ENCODE results near the gene CORO1C. TPM values are rescaled to one million over a fixed set of nuclear protein-coding genes. Genes with fewer than 3 reads are reported as not detected.

CORO1C gene
- total and polyA plus RNA-seq, 9 of the 15 experiments (the other 6 are each of a cell fraction or from before 2014, with no cell fraction given), result 55.2 to 280 (median 150) TPM

DNA sequence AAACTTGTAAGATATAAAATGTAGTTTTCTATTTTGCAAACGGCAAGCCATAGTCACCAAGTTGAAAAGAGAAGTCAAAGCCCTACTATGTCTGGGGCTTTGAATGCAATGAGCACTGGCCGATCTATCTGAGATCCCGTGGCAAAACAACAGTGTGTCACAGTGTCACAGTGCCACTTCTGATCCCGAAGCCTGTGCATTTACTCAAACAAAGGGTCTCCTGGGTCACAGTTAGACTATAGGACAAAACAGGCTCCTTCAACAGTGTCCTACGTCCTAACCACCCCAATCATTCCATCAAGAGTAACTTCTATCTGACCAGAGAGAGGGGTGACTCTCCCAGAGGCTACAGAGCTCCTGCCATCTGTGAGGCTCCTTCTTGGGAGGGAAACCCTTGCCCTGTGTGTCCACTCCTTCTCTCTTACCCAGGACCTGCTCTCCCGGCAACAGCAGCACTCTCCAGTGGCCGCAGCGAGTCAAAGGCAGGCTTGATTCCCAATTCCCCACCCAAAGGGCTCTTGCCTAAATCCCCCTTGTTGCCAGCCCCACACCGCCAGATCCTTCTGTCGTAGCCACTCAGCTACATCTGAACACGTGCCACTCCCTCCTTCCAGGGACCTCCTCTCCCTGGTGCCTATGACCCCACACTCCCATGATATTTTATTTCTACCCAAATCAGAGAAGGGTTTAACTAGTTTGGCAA lies 83.6 kb downstream of the CORO1C start:
- no peak for DNase-seq (ENCODE audit: extremely low read depth in 1 of 4, low spot score in 3 of 4)
- H3K9ac ChIP-seq (ENCODE audit: insufficient read depth in 1 of 2, low read depth in 2 of 2, low read length in 2 of 2), result no peak overlapping the region
- no TSS peak for BruUV-seq (replicated peaks)
- CTCF ChIA-PET (ENCODE audit: low intra/inter-chr PET ratio), result no interaction called here
- in situ Hi-C loops (cut with MboI), result no loop called here
- POLR2A ChIA-PET, result no interaction called here
- peaks cover 90% of the 10 kb centered on the region for H3K36me3 ChIP-seq (ENCODE audit: control insufficient read depth, insufficient read depth, low read length)
- TF ChIP-seq SUPT5H (IDR thresholded peaks at IDR 0.05) (0 out of 2 replicates have a peak, but pooled peaks have one; percentile 34), AFF1 (IDR thresholded peaks at IDR 0.05; ENCODE audit: low read depth in 1 of 2, partially characterized antibody in 2 of 2) (no peak)
- H3K4me1 ChIP-seq (replicated peaks in 1 of 2; ENCODE audit: control insufficient read depth in 2 of 2, insufficient read depth in 2 of 2, low read length in 2 of 2), result no peaks in the 10 kb centered on the region
- FAIRE-seq, result no peak
- 0 out of 2 replicates have a peak, but pooled peaks cover 2% of the 10 kb centered on the region for H4K20me1 ChIP-seq (replicated peaks; ENCODE audit: control insufficient read depth, insufficient read depth, low read length)
- no peak overlapping the region for H3K27ac ChIP-seq (ENCODE audit: extremely low read depth, low read depth, low read length)
- ATAC-seq, result no peak; the same call in 1 of the 3 replicates
- intact Hi-C loops (cut with micrococcal nuclease), result no loop called here
- H3K27me3 ChIP-seq (ENCODE audit: control insufficient read depth in 2 of 2, insufficient read depth in 2 of 2, low read length in 2 of 2), result no peaks in the 10 kb centered on the region
- H2AFZ ChIP-seq (ENCODE audit: low read depth, low read length), result no peak overlapping the region
- no peaks in the 10 kb centered on the region for H3K79me2 ChIP-seq (ENCODE audit: control insufficient read depth, insufficient read depth, low read length)
- no peaks in the 10 kb centered on the region for H3K9me1 ChIP-seq (ENCODE audit: control insufficient read depth, insufficient read depth, low read length)
- WGBS (ENCODE audit: insufficient coverage, low coverage, missing lambda C conversion rate), result 89% methylated on average over 11 of the region's 11 CpGs
- no peaks in the 10 kb centered on the region for H3K9me3 ChIP-seq (replicated peaks; ENCODE audit: control insufficient read depth, insufficient read depth, low read depth, low read length)
- H3K4me3 ChIP-seq, result no peak overlapping the region
- H3K4me2 ChIP-seq (ENCODE audit: insufficient read depth, low read length), result no peak overlapping the region
